Heart left ventricle (tissue), 16 donors: ENCODE data around the gene ATP6V0C. TPM values are rescaled to one million over a fixed set of nuclear protein-coding genes. Genes with fewer than 3 reads are reported as not detected.

Experiments used
- ATAC-seq, 4 donors: fragments of 200-7000 bp; cut with Tn5 transposase; one replicate each; pipeline ENCODE4 v1.9.1; 2020 to 2022; ENCODE audit warnings: moderate library complexity in 4 of 4, mild to moderate bottlenecking in 3 of 4, moderate number of reproducible peaks in 1 of 4
- DNase-seq, 5 donors: peaks; one replicate each; pipeline ENCODE4 v3.0.0-alpha.2; 2020
- H3K27ac ChIP-seq, 12 donors: fragments of 200-600 bp; sonication (generic) in 4 of 12; one replicate each; pipeline versions ENCODE4 v1.5.0 to v1.8.0; 2016 to 2022; ENCODE audit warnings: mild to moderate bottlenecking in 2 of 12
- H3K27me3 ChIP-seq, 9 donors: fragments of 200-600 bp; sonication (generic) in 2 of 9; one replicate each; pipeline versions ENCODE4 v1.5.1 to v1.8.0; 2016 to 2022; ENCODE audit warnings: mild to moderate bottlenecking in 3 of 9
- H3K36me3 ChIP-seq, 9 donors: fragments of 200-600 bp; sonication (generic) in 2 of 9; one replicate each; pipeline versions ENCODE4 v1.5.0 to v1.8.0; 2018 to 2022; ENCODE audit warnings: mild to moderate bottlenecking in 2 of 9
- H3K4me1 ChIP-seq, 12 donors: fragments of 200-600 bp; sonication (generic) in 4 of 12; one replicate each; pipeline versions ENCODE4 v1.5.0 to v1.8.0; 2016 to 2022; ENCODE audit warnings: mild to moderate bottlenecking in 3 of 12
- H3K4me3 ChIP-seq, 12 donors: fragments of 200-600 bp; sonication (generic) in 4 of 12; one replicate each; pipeline versions ENCODE4 v1.5.0 to v1.8.0; 2017 to 2022; ENCODE audit warnings: mild to moderate bottlenecking in 9 of 12, moderate library complexity in 4 of 12
- H3K9me3 ChIP-seq, 12 donors: fragments of 200-600 bp; sonication (generic) in 4 of 12; one replicate each; pipeline versions ENCODE4 v1.5.0 to v1.8.0; 2016 to 2022; ENCODE audit warnings: mild to moderate bottlenecking in 1 of 12
- POLR2A ChIP-seq, 2 donors: fragments of 450-650 bp; IDR thresholded peaks; one replicate each; pipeline ENCODE4 v1.6.1; 2017; ENCODE audit warnings: antibody characterized with exemption in 2 of 2, mild to moderate bottlenecking in 2 of 2, moderate library complexity in 2 of 2
- WGBS, 4 donors: extraction: QIAGEN DNeasy Blood & Tissue Kit in 2 of 4; methylation state at CpG; one replicate each; pipeline versions ENCODE4 v1.1.5 to v1.1.7; 2013 to 2018; 5-methylcytosine and 5-hydroxymethylcytosine counted together
- intact Hi-C, 10 donors: fragments of 100-400 bp; cut with DNase I; formaldehyde crosslinking; loops; one replicate each; pipeline versions ENCODE4 v1.11.1 to v1.14.2; 2022
- polyA plus RNA-seq, 2 donors: library from polyadenylated mRNA; stranded (reverse); fragments of 200-250 nt; gene quantifications; one replicate each; pipeline ENCODE4 v1.2.3, GENCODE V29; 2013
- total RNA-seq, 9 donors: library from RNA; depleted of rRNA in 2 of 9; stranded (reverse); fragments of >200 nt in 2 of 9; fragmentation: NEBNext Ultra II Directional in 3 of 9; extraction: Animal tissue kit (Norgen Biotek cat#: 25700) in 3 of 9; gene quantifications; one replicate each; pipeline versions ENCODE4 v1.1.0 to v1.2.4, GENCODE V29; 2016 to 2023
- TF ChIP-seq, protein P1 (sequence below), 12 donors: fragments of 200-600 bp; sonication (generic) in 4 of 12; IDR thresholded peaks; one replicate each; pipeline versions ENCODE4 v1.5.0 to v1.8.0; 2018 to 2022; ENCODE audit warnings: antibody characterized with exemption in 12 of 12, mild to moderate bottlenecking in 5 of 12
- donor health status: ischemic (EF 13 %, LVEDD 7.1; RV severe dilation, severe dysfunction).
- donor health status: healthy with polysubstance abuse.
- donor health status: DM: no; HTN: yes; CAD: no.
- donor health status: DM: no; HTN: no; CAD: no.
- donor health status: ischemic (EF 25% LVEDD 6.9; RV normal size, moderate dysfunction).
- donor health status: ischemic (EF 25% LVEDD 5.7; RV mildly dilated, moderate dysfunction).
- donor health status: healthy.
- donor health status: DM: yes; HTN: yes; CAD: no.
- donor health status: ischemic (EF 35%, LVEDD 5.7; RV mildly dilated, moderate dysfunction).
- donor health status: nonischemic (EF 11% LVEDD 7.7; RV severe dilation, severe dysfunction).
- donor health status: DM: yes; HTN: yes; CAD: no.
- donor health status: PGD.
- donor health status: ischemic (EF 29% LVEDD 5.4; RV normal size, mild dysfunction).
- donor health status: nonischemic (EF 23%, LVEDD 6.1; RV moderate dilation, normal function).

The ATP6V0C gene
- total and polyA plus RNA-seq, 11 donors: 61.6 to 232 (median 132) TPM

DNA sequence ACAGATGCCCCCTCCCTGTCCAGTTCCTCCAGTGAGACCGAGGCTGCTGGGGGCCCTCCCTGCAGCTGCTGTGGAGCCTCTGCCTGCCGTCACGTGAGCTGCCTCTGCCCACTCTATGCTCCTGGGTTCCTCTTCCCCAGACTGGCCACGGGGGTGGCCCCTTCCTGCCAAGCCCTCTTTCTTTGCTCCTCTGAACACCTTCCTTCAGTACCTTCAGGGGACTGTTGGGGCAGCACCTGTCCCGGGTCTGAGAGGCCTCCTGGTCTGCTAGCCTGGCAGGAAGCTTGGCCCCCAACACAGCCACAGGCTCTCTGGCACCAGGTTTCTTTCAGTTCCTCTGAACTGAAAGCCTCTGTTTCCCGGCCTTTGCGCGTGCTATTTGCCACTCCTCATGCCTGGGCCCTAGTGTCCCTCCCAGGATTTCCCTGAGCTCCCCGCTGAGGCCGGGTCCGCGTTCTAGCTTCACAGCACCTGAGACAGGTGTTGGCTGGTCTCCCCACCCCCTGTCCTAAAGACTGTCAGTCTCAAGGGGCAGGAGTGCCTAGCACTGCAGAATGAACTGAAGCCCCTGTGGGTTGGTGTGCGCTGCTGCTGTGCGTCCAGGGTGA is 6.6 kb upstream of the ATP6V0C start:
- ATAC-seq (peak in 3 of 4 donors; percentile 18 to 65 (median 22)), DNase-seq (peak in 2 of 5 donors; percentile 34 to 69)
- H3K36me3 ChIP-seq: no peaks in the 10 kb centered on the region
- peaks cover 0 to 67% (median 7%) of the 10 kb centered on the region in 12 donors for H3K4me1 ChIP-seq
- H3K4me3 ChIP-seq: peak overlapping the region in 1 of 12 donors; percentile 23
- WGBS, 4 donors: 78 to 87% (median 85%) methylated on average over 14 of the region's 14 CpGs
- intact Hi-C loops: loop anchor here in 5 of 10 donors (5.0 to 10.0 kb wide), 5 partner anchors 80 to 502 kb away; partner anchors contain the start of genes CCNF (in 2 of the 5) and ZNF598 (in 1 of the 5)
- TF ChIP-seq POLR2A (IDR thresholded peaks at IDR 0.05): no peak
- TF ChIP-seq, protein P1, sequence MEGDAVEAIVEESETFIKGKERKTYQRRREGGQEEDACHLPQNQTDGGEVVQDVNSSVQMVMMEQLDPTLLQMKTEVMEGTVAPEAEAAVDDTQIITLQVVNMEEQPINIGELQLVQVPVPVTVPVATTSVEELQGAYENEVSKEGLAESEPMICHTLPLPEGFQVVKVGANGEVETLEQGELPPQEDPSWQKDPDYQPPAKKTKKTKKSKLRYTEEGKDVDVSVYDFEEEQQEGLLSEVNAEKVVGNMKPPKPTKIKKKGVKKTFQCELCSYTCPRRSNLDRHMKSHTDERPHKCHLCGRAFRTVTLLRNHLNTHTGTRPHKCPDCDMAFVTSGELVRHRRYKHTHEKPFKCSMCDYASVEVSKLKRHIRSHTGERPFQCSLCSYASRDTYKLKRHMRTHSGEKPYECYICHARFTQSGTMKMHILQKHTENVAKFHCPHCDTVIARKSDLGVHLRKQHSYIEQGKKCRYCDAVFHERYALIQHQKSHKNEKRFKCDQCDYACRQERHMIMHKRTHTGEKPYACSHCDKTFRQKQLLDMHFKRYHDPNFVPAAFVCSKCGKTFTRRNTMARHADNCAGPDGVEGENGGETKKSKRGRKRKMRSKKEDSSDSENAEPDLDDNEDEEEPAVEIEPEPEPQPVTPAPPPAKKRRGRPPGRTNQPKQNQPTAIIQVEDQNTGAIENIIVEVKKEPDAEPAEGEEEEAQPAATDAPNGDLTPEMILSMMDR (IDR thresholded peaks at IDR 0.05): no peak
- no peaks in the 10 kb centered on the region for H3K27me3 ChIP-seq
- H3K9me3 ChIP-seq: no peaks in the 10 kb centered on the region
- peak overlapping the region in 6 of 12 donors; percentile 9 to 95 (median 28) for H3K27ac ChIP-seq

DNA sequence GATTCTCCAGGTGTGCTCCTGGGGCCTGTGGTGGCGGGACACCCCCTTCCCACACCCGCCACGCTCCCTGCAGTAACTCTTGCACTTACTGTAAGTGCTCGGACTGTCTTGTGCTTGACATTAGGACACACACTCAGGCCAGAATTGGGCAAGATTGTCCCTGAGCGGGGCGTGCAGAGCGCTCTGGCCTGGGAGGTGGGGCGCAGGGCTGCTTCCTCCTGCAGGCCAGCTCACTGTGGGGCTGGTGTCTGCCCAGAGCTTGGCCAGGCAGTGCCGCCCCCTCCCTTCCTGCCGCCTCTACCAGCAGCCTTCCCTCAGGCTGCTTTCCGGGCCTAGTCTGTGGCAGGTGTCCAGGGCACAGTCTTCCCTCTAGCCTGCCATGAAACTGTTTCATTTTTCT is 6.1 kb upstream of the ATP6V0C start:
- no peaks in the 10 kb centered on the region for H3K9me3 ChIP-seq
- TF ChIP-seq POLR2A (IDR thresholded peaks at IDR 0.05): no peak
- TF ChIP-seq, protein P1 (IDR thresholded peaks at IDR 0.05): no peak
- no peaks in the 10 kb centered on the region for H3K36me3 ChIP-seq
- H3K27me3 ChIP-seq: no peaks in the 10 kb centered on the region
- intact Hi-C loops: loop anchor here in 5 of 10 donors (5.0 to 10.0 kb wide), 5 partner anchors 80 to 503 kb away; partner anchors contain the start of genes CCNF (in 2 of the 5) and ZNF598 (in 1 of the 5)
- H3K4me1 ChIP-seq: peaks cover 0 to 66% (median 9%) of the 10 kb centered on the region in 12 donors
- peak overlapping the region in 5 of 12 donors; percentile 9 to 95 (median 28) for H3K27ac ChIP-seq
- peak; percentile 35 to 70 (median 48) for ATAC-seq
- WGBS, 4 donors: 75 to 91% (median 89%) methylated on average over 9 to 11 of the region's 11 CpGs
- DNase-seq: peak in 4 of 5 donors; percentile 24 to 84 (median 70)
- peak overlapping the region in 1 of 12 donors; percentile 23 for H3K4me3 ChIP-seq

DNA sequence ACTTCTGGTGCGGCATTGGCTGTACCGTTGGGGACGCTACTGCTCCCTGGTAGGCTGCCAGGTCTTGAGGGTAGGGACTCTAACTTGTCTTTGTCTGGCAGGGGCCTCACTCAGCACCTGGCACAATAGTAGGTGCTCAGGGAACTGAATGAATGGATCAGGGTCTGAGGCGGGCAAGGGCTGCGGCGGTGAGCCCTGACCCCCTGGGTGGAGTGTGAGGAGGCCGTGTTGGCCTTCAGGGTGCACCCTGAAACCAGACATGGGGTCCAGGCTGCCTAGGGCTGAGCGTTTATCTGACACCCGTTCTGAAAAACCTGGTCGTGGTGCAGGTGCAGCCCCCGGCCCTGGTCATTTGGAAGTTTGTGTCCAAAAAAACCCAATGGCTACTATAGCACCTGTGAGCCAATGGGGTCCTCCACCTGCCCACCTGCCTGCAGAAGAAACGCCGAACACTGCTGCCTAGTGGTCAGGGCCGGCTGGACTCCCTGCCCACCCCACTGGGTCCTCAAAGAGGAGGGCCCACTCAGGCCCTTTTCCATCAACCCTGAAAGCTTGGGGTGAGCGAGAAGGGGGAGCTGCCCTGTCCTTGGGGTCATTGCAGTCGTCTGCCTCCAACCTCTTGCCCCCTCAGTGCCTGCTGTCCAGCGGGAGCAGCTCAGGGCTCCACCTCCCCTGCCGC is 4.9 kb upstream of the ATP6V0C start:
- DNase-seq: peak in 1 of 5 donors; percentile 56
- Histone ChIP-seq H3K27me3 (no peaks in the 10 kb centered on the region), H3K27ac (peak overlapping the region in 1 of 12 donors; percentile 95), H3K36me3 (no peaks in the 10 kb centered on the region), H3K9me3 (no peaks in the 10 kb centered on the region), H3K4me1 (peaks cover 0 to 63% (median 9%) of the 10 kb centered on the region in 12 donors), H3K4me3 (no peak overlapping the region)
- ATAC-seq: no peak
- intact Hi-C loops: loop anchor here in 5 of 10 donors (5.0 to 10.0 kb wide), 5 partner anchors 82 to 504 kb away; partner anchors contain the start of genes CCNF (in 2 of the 5) and ZNF598 (in 1 of the 5)
- TF ChIP-seq POLR2A (IDR thresholded peaks at IDR 0.05): no peak
- TF ChIP-seq, protein P1 (IDR thresholded peaks at IDR 0.05): no peak
- 90 to 94% (median 92%) methylated on average over 14 to 18 of the region's 18 CpGs for WGBS, 4 donors
